Panc1 (cell line): ENCODE data around the gene PTRH2. TPM values are rescaled to one million over a fixed set of nuclear protein-coding genes. Genes with fewer than 3 reads are reported as not detected.

Source experiments
- ATAC-seq: fragments of 200-7000 bp; cut with Tn5 transposase; 2 replicates; pipeline ENCODE4 v1.9.1; 2020; ENCODE audit warnings: mild to moderate bottlenecking, moderate library complexity
- BruUV-seq: library from RNA; stranded (reverse); fragments of 400-500 nt; replicated peaks from 2 replicates; lab custom pipeline; 2021; lab: Mats Ljungman, UMichigan
- CTCF ChIA-PET: fragments of 300-600 bp; sonication (Branson Sonifier 250); formaldehyde crosslinking; loops from one replicate; lab custom pipeline; 2022; ENCODE audit warnings: antibody characterized with exemption; lab: Charles Lee
- POLR2A ChIA-PET: fragments of 300-600 bp; sonication (Branson Sonifier 250); formaldehyde crosslinking; loops from one replicate; lab custom pipeline; 2022; ENCODE audit warnings: antibody characterized with exemption; lab: Charles Lee
- DNase-seq: peaks from one replicate; pipeline ENCODE4 v3.0.0-alpha.2; 2010; ENCODE audit warnings: low read depth, low spot score
- H3K27ac ChIP-seq: 2 replicates; pipeline ENCODE4 v1.5.1; 2011; ENCODE audit warnings: mild to moderate bottlenecking, low read length, inconsistent platforms
- H3K27me3 ChIP-seq: fragments of 200-500 bp; sonication (Bioruptor generic); 2 replicates; pipeline ENCODE4 v1.6.0; 2014; ENCODE audit warnings: low read length, inconsistent platforms; ENCODE audit not compliant: control insufficient read depth, insufficient read depth
- H3K36me3 ChIP-seq: fragments of 200-500 bp; sonication (Bioruptor generic); 2 replicates; pipeline ENCODE4 v1.5.1; 2014; ENCODE audit warnings: inconsistent platforms, mild to moderate bottlenecking, low read length, moderate library complexity; ENCODE audit not compliant: control insufficient read depth, insufficient read depth
- H3K4me1 ChIP-seq: 2 replicates; pipeline ENCODE4 v1.5.1; 2011; ENCODE audit warnings: inconsistent platforms, mild to moderate bottlenecking, low read length, moderate library complexity; ENCODE audit not compliant: control insufficient read depth, insufficient read depth
- H3K4me3 ChIP-seq, 2 experiments: 2 replicates each; pipeline ENCODE4 v1.5.1; 2011 to 2012; ENCODE audit warnings: low read depth in 2 of 2, low read length in 2 of 2, mild to moderate bottlenecking in 2 of 2, inconsistent platforms in 1 of 2, moderate library complexity in 1 of 2
- H3K9me3 ChIP-seq: fragments of 200-500 bp; sonication (Bioruptor generic); 2 replicates; pipeline ENCODE4 v1.5.1; 2014; ENCODE audit warnings: low read depth, mild to moderate bottlenecking, inconsistent platforms, low read length, moderate library complexity; ENCODE audit not compliant: control insufficient read depth, insufficient read depth
- POLR2AphosphoS5 ChIP-seq: IDR thresholded peaks from 2 replicates; pipeline ENCODE4 v1.6.1; 2012; ENCODE audit warnings: mild to moderate bottlenecking, low read depth, low read length, moderate library complexity
- REST ChIP-seq, 2 experiments: IDR thresholded peaks; 2 replicates each; pipeline ENCODE4 v1.6.1; 2011 to 2012; ENCODE audit warnings: low read depth in 2 of 2, control low read depth in 1 of 2, low read length in 1 of 2, mild to moderate bottlenecking in 1 of 2, moderate library complexity in 1 of 2; ENCODE audit not compliant: insufficient read depth in 1 of 2
- SIN3A ChIP-seq: IDR thresholded peaks from 2 replicates; pipeline ENCODE4 v1.6.1; 2012; ENCODE audit warnings: low read depth, mild to moderate bottlenecking, low read length, moderate library complexity, borderline replicate concordance; ENCODE audit not compliant: insufficient read depth
- TCF7L2 ChIP-seq: IDR thresholded peaks from 2 replicates; pipeline ENCODE4 v1.6.1; 2011; ENCODE audit warnings: mild to moderate bottlenecking, low read depth, low read length, inconsistent platforms
- in situ Hi-C: cut with HindIII; loops from 2 replicates; pipeline ENCODE4 v1.10.0; 2016; ENCODE audit warnings: low sequenced_read_pairs, low pct_unique_long_range_greater_than_20kb
- intact Hi-C: fragments of 100-400 bp; cut with micrococcal nuclease; formaldehyde crosslinking; loops from one replicate; pipeline ENCODE4 v1.10.0; 2022; ENCODE audit not compliant: unreplicated experiment
- total RNA-seq: library from RNA; stranded (reverse); gene quantifications from one replicate; pipeline ENCODE4 v1.2.1, GENCODE V29; 2021; ENCODE audit not compliant: unreplicated experiment
- TF ChIP-seq, protein P1 (sequence below): fragments of 450-650 bp; IDR thresholded peaks from 2 replicates; pipeline ENCODE4 v1.5.1; 2017; ENCODE audit warnings: mild to moderate bottlenecking

PTRH2 gene
- total RNA-seq, 1 experiment from 2014 or later, result 40.2 TPM

GRCh38 chr17:59714255-59714654, 7.0 kb upstream of the PTRH2 start:
- Histone ChIP-seq H3K4me1 (peaks cover 35% of the 10 kb centered on the region), H3K9me3 (no peaks in the 10 kb centered on the region), H3K36me3 (no peaks in the 10 kb centered on the region; the same call in 1 of the 2 replicates), H3K4me3 (no peak overlapping the region), H3K27me3 (no peaks in the 10 kb centered on the region), H3K27ac (no peak overlapping the region)
- BruUV-seq, result no TSS peak
- ChIA-PET CTCF (no interaction called here), POLR2A (no interaction called here)
- DNase-seq (no peak), ATAC-seq (no peak)
- TF ChIP-seq, protein P1, sequence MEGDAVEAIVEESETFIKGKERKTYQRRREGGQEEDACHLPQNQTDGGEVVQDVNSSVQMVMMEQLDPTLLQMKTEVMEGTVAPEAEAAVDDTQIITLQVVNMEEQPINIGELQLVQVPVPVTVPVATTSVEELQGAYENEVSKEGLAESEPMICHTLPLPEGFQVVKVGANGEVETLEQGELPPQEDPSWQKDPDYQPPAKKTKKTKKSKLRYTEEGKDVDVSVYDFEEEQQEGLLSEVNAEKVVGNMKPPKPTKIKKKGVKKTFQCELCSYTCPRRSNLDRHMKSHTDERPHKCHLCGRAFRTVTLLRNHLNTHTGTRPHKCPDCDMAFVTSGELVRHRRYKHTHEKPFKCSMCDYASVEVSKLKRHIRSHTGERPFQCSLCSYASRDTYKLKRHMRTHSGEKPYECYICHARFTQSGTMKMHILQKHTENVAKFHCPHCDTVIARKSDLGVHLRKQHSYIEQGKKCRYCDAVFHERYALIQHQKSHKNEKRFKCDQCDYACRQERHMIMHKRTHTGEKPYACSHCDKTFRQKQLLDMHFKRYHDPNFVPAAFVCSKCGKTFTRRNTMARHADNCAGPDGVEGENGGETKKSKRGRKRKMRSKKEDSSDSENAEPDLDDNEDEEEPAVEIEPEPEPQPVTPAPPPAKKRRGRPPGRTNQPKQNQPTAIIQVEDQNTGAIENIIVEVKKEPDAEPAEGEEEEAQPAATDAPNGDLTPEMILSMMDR, result no peak
- TF ChIP-seq TCF7L2 (no peak), SIN3A (no peak), REST (IDR thresholded peaks at IDR 0.05; ENCODE audit: insufficient read depth in 1 of 2, low read depth in 2 of 2, low read length in 1 of 2) (no peak), POLR2AphosphoS5 (no peak)
- intact Hi-C loops (no loop called here), in situ Hi-C loops (no loop called here)

- peaks cover 29% of the 10 kb centered on the region for H3K4me1 ChIP-seq
- ChIA-PET CTCF (interaction anchor here (0.6 kb wide), 1 partner anchor 698 kb away, joined by 3 read pairs; no protein-coding TSS in a partner anchor), POLR2A (no interaction called here)
- no peak for DNase-seq
- peaks cover 8% of the 10 kb centered on the region for H3K36me3 ChIP-seq
- no peaks in the 10 kb centered on the region for H3K27me3 ChIP-seq
- H3K9me3 ChIP-seq, result no peaks in the 10 kb centered on the region
- intact Hi-C loops, result no loop called here
- ATAC-seq, result no peak
- no peak overlapping the region; the same call in 1 of the 2 replicates for H3K27ac ChIP-seq
- no TSS peak for BruUV-seq
- in situ Hi-C loops, result no loop called here
- H3K4me3 ChIP-seq, result no peak overlapping the region
- TF ChIP-seq, protein P1, result no peak
- TF ChIP-seq SIN3A (no peak), POLR2AphosphoS5 (no peak), TCF7L2 (no peak), REST (IDR thresholded peaks at IDR 0.05; ENCODE audit: insufficient read depth in 1 of 2, low read depth in 2 of 2, low read length in 1 of 2) (no peak)
Measured at GRCh38 chr17:59712862-59713261, 5.6 kb upstream of the PTRH2 start.
